Pulmonary artery endothelial cell (primary cell): Measurements from ENCODE around the gene ITGA3. TPM values are rescaled to one million over a fixed set of nuclear protein-coding genes. Genes with fewer than 3 reads are reported as not detected.

ENCODE experiments used
- DNase-seq: peaks from one replicate; pipeline ENCODE4 v3.0.0-alpha.2; 2011; ENCODE audit warnings: low read depth, low spot score
- total RNA-seq: library from RNA; depleted of rRNA; stranded (reverse); fragments of >200 nt; gene quantifications from 2 replicates; pipeline ENCODE4 v1.2.3, GENCODE V29; 2014

The ITGA3 gene
- total RNA-seq, 1 donor from 2014 or later: 77.7 TPM

GRCh38 chr17:50067996-50068395 is 12.1 kb downstream of the ITGA3 start:
- no peak for DNase-seq

GRCh38 chr17:50070908-50071680 is 15.2 kb downstream of the ITGA3 start:
- no peak for DNase-seq

GRCh38 chr17:50071692-50072091 is 15.8 kb downstream of the ITGA3 start:
- no peak for DNase-seq

- no peak for DNase-seq
These were observed 16.2 kb downstream of the ITGA3 start for GRCh38 chr17:50072130-50072529.

- DNase-seq: no peak
These were observed 17.0 kb downstream of the ITGA3 start for GRCh38 chr17:50072925-50073324.

- DNase-seq: no peak
These were observed 18.3 kb downstream of the ITGA3 start for GRCh38 chr17:50074227-50074626.

GRCh38 chr17:50075446-50076032 is 19.6 kb downstream of the ITGA3 start:
- DNase-seq: no peak

- no peak for DNase-seq
These were observed 20.3 kb downstream of the ITGA3 start for GRCh38 chr17:50076221-50076590.

- DNase-seq: no peak
These were observed 20.8 kb downstream of the ITGA3 start for GRCh38 chr17:50076591-50077235.

GRCh38 chr17:50078430-50078829 is 22.5 kb downstream of the ITGA3 start:
- DNase-seq: no peak

GRCh38 chr17:50079334-50080095 is 23.6 kb downstream of the ITGA3 start:
- no peak for DNase-seq

- no peak for DNase-seq
These were observed 24.2 kb downstream of the ITGA3 start for GRCh38 chr17:50080096-50080480.

GRCh38 chr17:50080827-50081226 is 24.9 kb downstream of the ITGA3 start:
- DNase-seq: no peak

GRCh38 chr17:50081757-50082156 is 25.8 kb downstream of the ITGA3 start:
- DNase-seq: no peak

GRCh38 chr17:50087246-50087911 is 31.5 kb downstream of the ITGA3 start:
- DNase-seq: no peak

GRCh38 chr17:50087912-50088405 is 32.0 kb downstream of the ITGA3 start:
- DNase-seq: no peak

- DNase-seq: no peak
These were observed 33.3 kb downstream of the ITGA3 start for GRCh38 chr17:50088952-50089825.

- DNase-seq: no peak
These were observed 34.2 kb downstream of the ITGA3 start for GRCh38 chr17:50090071-50090470.

- no peak for DNase-seq
These were observed 35.3 kb downstream of the ITGA3 start for GRCh38 chr17:50090971-50091917.
